MM.1S (cell line): ENCODE data around the gene IL1A.

Source experiments
- DNase-seq: peaks from one replicate; pipeline ENCODE4 v3.0.0-alpha.2; 2015
- H2AFZ ChIP-seq: fragments of 300-600 bp; sonication (generic); 2 replicates; pipeline ENCODE4 v1.6.0; 2016; ENCODE audit warnings: antibody characterized with exemption, low read length
- H3F3A ChIP-seq: fragments of 300-600 bp; sonication (generic); 2 replicates; pipeline ENCODE4 v1.6.1; 2016; ENCODE audit warnings: mild to moderate bottlenecking, antibody characterized with exemption, low read length, moderate library complexity, mixed read lengths; ENCODE audit not compliant: insufficient read depth
- H3K27ac ChIP-seq: fragments of 300-600 bp; sonication (generic); 2 replicates; pipeline ENCODE4 v1.5.1; 2016; ENCODE audit warnings: mild to moderate bottlenecking, low read length
- H3K27me3 ChIP-seq: fragments of 300-600 bp; sonication (generic); replicated peaks from 2 replicates; pipeline ENCODE4 v1.6.0; 2016; ENCODE audit warnings: low read length; ENCODE audit not compliant: insufficient read depth
- H3K36me3 ChIP-seq: fragments of 300-600 bp; sonication (generic); replicated peaks from 2 replicates; pipeline ENCODE4 v1.6.1; 2016; ENCODE audit warnings: mild to moderate bottlenecking, low read length, mixed read lengths; ENCODE audit not compliant: insufficient read depth
- H3K4me1 ChIP-seq: fragments of 300-600 bp; sonication (generic); 2 replicates; pipeline ENCODE4 v1.6.1; 2016; ENCODE audit warnings: low read length, mixed read lengths
- H3K4me2 ChIP-seq: fragments of 300-600 bp; sonication (generic); 2 replicates; pipeline ENCODE4 v1.6.0; 2016; ENCODE audit warnings: low read depth, low read length
- H3K4me3 ChIP-seq: fragments of 300-600 bp; sonication (generic); 2 replicates; pipeline ENCODE4 v1.5.1; 2016; ENCODE audit warnings: low read length, mixed read lengths
- H3K79me2 ChIP-seq: fragments of 300-600 bp; sonication (generic); 2 replicates; pipeline ENCODE4 v1.6.1; 2016; ENCODE audit warnings: mixed run types, low read length, mixed read lengths
- H3K9ac ChIP-seq: fragments of 300-600 bp; sonication (generic); 2 replicates; pipeline ENCODE4 v1.6.1; 2016; ENCODE audit warnings: low read length, mixed read lengths
- H3K9me2 ChIP-seq: fragments of 300-600 bp; sonication (generic); replicated peaks from 2 replicates; pipeline ENCODE4 v1.6.1; 2016; ENCODE audit warnings: mild to moderate bottlenecking, low read length, mixed read lengths; ENCODE audit not compliant: insufficient read depth
- H3K9me3 ChIP-seq: fragments of 300-600 bp; sonication (generic); replicated peaks from 2 replicates; pipeline ENCODE4 v1.6.1; 2016; ENCODE audit warnings: mild to moderate bottlenecking, low read length, mixed read lengths; ENCODE audit not compliant: insufficient read depth
- H4K20me1 ChIP-seq: fragments of 300-600 bp; sonication (generic); 2 replicates; pipeline ENCODE4 v1.6.1; 2016; ENCODE audit warnings: mild to moderate bottlenecking, low read length, moderate library complexity, mixed read lengths; ENCODE audit not compliant: insufficient read depth
- CTCF ChIP-seq: fragments of 300-600 bp; sonication (generic); IDR thresholded peaks from 2 replicates; pipeline ENCODE4 v1.5.1; 2016; ENCODE audit warnings: antibody characterized with exemption, low read length, mixed read lengths
- EZH2 ChIP-seq: fragments of 300-600 bp; sonication (generic); optimal IDR thresholded peaks from 2 replicates; pipeline ENCODE3; 2017; ENCODE audit warnings: low read depth, mild to moderate bottlenecking, antibody characterized with exemption, low read length, mixed read lengths
- EZH2phosphoT487 ChIP-seq: fragments of 300-600 bp; sonication (generic); IDR thresholded peaks from 2 replicates; pipeline ENCODE4 v1.6.1; 2018; ENCODE audit warnings: antibody characterized with exemption, low read length

IL1A gene

DNA sequence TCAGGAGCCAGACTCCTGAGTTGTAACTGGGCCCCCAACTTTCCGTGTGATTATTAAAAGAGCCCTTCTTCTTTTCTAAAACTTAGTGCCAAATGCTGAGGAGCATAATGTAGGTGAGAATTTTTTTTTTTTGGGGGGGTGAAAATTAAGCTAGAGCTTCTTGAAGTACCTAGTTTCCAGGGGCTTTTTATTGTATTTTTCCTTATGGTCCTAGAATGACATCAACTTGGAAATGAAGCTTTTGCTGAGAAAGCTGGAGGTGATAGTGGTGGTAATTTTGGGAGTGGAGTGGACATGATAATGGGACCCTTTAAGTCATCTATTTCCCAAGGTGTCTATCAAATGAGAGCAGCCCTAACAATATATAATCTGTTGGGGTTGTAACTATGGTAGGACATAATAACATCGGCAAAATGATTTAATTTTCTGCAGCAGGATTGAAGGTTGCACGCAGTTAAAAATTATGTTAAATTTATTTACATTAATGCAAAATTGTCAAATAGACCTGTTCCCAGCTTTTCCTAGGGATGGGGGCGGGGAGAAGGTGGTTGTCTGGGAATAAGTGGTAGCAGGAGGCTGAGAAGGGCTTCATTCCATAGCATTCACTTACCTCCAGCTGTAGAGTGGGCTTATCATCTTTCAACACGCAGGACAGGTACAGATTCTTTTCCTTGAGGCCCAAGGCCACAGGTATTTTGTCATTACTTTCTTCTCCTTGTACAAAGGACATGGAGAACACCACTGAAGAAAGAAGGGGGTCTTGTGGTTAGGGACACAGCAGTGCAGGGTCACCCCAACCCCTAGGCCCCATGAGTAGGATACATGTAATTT, 46.6 kb upstream of the IL1A start:
- Histone ChIP-seq H3K9ac (no peak overlapping the region), H3K4me1 (no peaks in the 10 kb centered on the region), H3K27me3 (no peaks in the 10 kb centered on the region), H3K9me2 (no peaks in the 10 kb centered on the region), H3K27ac (no peak overlapping the region), H3F3A (no peaks in the 10 kb centered on the region), H2AFZ (no peak overlapping the region), H3K4me3 (no peak overlapping the region), H4K20me1 (no peaks in the 10 kb centered on the region), H3K4me2 (no peak overlapping the region), H3K9me3 (no peaks in the 10 kb centered on the region), H3K36me3 (no peaks in the 10 kb centered on the region), H3K79me2 (no peaks in the 10 kb centered on the region)
- TF ChIP-seq CTCF (no peak), EZH2phosphoT487 (no peak), EZH2 (no peak)
- no peak for DNase-seq

DNA sequence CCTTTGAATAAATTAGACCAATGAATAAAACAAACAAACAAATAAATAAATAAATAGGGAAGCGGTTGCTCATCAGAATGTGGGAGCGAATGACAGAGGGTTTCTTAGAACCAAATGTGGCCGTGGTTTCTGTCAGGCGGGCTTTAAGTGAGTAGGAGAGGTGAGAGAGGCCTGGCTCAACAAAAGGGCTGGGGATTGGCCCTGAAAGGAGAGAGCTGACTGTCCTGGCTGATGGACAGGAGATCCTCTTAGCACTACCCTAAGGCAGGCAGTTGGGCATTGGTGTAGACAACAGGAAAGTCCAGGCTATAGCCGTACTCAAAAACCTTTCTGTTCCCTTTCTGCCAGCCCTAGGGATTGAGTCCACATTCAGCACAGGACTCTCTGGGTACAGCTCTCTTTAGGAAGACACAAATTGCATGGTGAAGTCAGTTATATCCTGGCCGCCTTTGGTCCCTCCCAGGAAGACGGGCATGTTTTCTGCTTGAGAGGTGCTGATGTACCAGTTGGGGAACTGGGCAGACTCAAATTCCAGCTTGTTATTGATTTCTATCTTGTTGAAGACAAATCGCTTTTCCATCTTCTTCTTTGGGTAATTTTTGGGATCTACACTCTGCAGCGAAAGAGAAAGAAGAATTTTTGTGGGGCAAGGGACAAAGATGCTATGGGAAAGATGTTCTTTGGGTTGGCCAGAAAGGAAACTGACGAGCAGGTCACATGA, 45.8 kb upstream of the IL1A start:
- H3K27ac ChIP-seq, result no peak overlapping the region
- H3K9me2 ChIP-seq, result no peaks in the 10 kb centered on the region
- H3K4me3 ChIP-seq, result no peak overlapping the region
- TF ChIP-seq CTCF (no peak), EZH2phosphoT487 (no peak), EZH2 (no peak)
- no peak for DNase-seq
- H4K20me1 ChIP-seq, result no peaks in the 10 kb centered on the region
- H3K9ac ChIP-seq, result no peak overlapping the region
- no peak overlapping the region for H3K4me2 ChIP-seq
- no peaks in the 10 kb centered on the region for H3K79me2 ChIP-seq
- H3K9me3 ChIP-seq, result no peaks in the 10 kb centered on the region
- no peaks in the 10 kb centered on the region for H3K36me3 ChIP-seq
- H3K4me1 ChIP-seq, result no peaks in the 10 kb centered on the region
- no peaks in the 10 kb centered on the region for H3F3A ChIP-seq
- no peak overlapping the region for H2AFZ ChIP-seq
- H3K27me3 ChIP-seq, result no peaks in the 10 kb centered on the region

DNA sequence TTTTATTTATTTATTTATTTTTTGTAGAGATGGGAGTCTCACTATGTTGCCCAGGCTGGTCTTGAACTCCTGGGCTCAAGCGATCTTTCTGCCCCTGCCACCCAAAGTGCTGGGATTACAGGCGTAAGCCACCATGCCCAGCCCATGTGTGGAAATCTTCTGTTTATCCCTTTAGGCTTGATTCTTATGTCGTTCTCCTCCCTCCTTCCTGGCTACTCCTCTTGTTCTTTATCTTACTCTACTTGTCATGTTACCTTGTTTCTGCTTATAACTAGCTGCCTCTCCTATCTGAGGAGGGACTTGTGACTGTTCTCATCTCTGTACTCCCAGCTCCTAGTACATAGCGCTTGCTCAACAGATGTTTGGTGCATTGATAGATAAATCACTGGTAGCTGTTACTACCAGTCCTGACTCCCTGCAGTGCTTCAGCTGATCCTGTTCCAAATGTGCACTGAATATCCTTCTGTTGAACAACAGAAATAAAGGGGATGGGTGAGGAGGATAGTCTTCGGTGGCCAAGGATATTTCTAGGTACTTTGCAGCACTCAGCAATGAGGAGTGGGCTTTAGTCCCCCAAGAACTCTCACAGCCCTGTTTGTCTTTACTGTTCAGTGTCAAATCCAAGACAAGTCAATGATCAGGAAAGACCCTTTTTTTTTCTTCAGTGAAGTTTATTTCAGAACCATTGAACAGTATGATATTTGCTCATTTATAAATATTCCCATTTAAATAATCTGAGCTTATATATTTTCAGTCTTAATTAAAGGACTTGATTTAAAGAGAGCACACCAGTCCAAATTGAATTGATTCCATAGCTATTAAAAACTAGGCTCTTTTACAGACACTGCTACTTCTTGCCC, 45.0 kb upstream of the IL1A start:
- H3K27ac ChIP-seq, result no peak overlapping the region
- no peak overlapping the region for H3K4me3 ChIP-seq
- no peak overlapping the region for H3K9ac ChIP-seq
- H3K4me1 ChIP-seq, result no peaks in the 10 kb centered on the region
- H2AFZ ChIP-seq, result no peak overlapping the region
- no peak overlapping the region for H3K4me2 ChIP-seq
- H3K9me2 ChIP-seq, result no peaks in the 10 kb centered on the region
- no peak for TF ChIP-seq EZH2
- TF ChIP-seq EZH2phosphoT487, result no peak
- TF ChIP-seq CTCF, result no peak
- no peaks in the 10 kb centered on the region for H3F3A ChIP-seq
- no peaks in the 10 kb centered on the region for H3K27me3 ChIP-seq
- no peak for DNase-seq
- H3K9me3 ChIP-seq, result no peaks in the 10 kb centered on the region
- no peaks in the 10 kb centered on the region for H3K36me3 ChIP-seq
- no peaks in the 10 kb centered on the region for H4K20me1 ChIP-seq
- no peaks in the 10 kb centered on the region for H3K79me2 ChIP-seq
